ENCODE data around the gene FAM111A. TPM values are rescaled to one million over a fixed set of nuclear protein-coding genes. Genes with fewer than 3 reads are reported as not detected.

The FAM111A gene
- total RNA-seq, 2 experiments from 2014 or later = 154 to 167 TPM

GRCh38 chr11:59172345-59173079, 29.9 kb downstream of the FAM111A start:
- Mint-ChIP-seq H3K27ac (no peak overlapping the region), H3K9me3 (ENCODE audit: insufficient read depth) (no peaks in the 10 kb centered on the region), H3K36me3 (ENCODE audit: low read depth) (no peaks in the 10 kb centered on the region), H3K27me3 (ENCODE audit: low read depth) (peaks cover 23% of the 10 kb centered on the region), H3K4me1 (ENCODE audit: low read depth) (peaks cover 7% of the 10 kb centered on the region), H3K4me3 (peak overlapping the region; percentile 64)
- ChIA-PET CTCF (interaction anchor here (0.6 to 9.7 kb wide), 34 partner anchors 9 to 1131 kb away, joined by 3 to 113 read pairs (median 5); partner anchors contain the start of genes FAM111A and OR5A2), POLR2A (interaction anchor here (0.6 kb wide), 1 partner anchor 30 kb away, joined by 3 read pairs; the partner anchor contains the start of gene FAM111A)
- peak; percentile 27 for DNase-seq
- ATAC-seq = peak; percentile 32

- Mint-ChIP-seq H3K4me1 (ENCODE audit: low read depth) (peaks cover 7% of the 10 kb centered on the region), H3K27ac (no peak overlapping the region)
- POLR2A ChIA-PET = no interaction called here
Measured at GRCh38 chr11:59173080-59173963, 30.7 kb downstream of the FAM111A start.

GRCh38 chr11:59173964-59174663, 31.5 kb downstream of the FAM111A start:
- POLR2A ChIA-PET = interaction anchor here (0.9 kb wide), 1 partner anchor 32 kb away, joined by 3 read pairs; the partner anchor contains the start of gene FAM111A

More at GRCh38 chr11:59173080-59173963, 30.7 kb downstream of the FAM111A start:
- CTCF ChIA-PET = interaction anchor here (2.2 to 9.7 kb wide), 7 partner anchors 8 to 36 kb away, joined by 7 to 113 read pairs (median 16); no protein-coding TSS in a partner anchor
- Mint-ChIP-seq H3K36me3 (ENCODE audit: low read depth) (no peaks in the 10 kb centered on the region), H3K4me3 (peak overlapping the region; percentile 64), H3K27me3 (ENCODE audit: low read depth) (peaks cover 23% of the 10 kb centered on the region), H3K9me3 (ENCODE audit: insufficient read depth) (no peaks in the 10 kb centered on the region)
- ATAC-seq (no peak), DNase-seq (no peak)

DNA sequence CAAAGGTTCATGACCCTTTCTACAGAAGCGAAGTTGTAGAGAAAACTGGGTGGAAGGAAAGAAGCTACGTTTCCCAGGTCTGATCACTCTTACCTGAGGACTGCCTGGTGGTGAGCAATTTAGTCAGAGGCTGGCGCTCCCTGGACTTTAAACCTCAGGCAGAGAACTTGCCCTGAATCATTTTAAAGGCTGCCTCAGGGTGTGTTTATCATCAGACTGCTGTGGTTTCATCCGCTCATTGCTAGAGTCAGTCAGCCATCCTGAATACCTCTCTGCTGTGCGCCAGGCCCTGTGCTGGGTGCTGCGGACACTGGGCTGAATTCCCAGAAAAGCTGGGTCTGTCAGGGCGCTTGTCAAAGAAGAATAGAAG, 32.0 kb downstream of the FAM111A start:
- ATAC-seq (no peak), DNase-seq (no peak)
- Mint-ChIP-seq H3K4me3 (no peak overlapping the region), H3K36me3 (ENCODE audit: low read depth) (no peaks in the 10 kb centered on the region), H3K27me3 (ENCODE audit: low read depth) (peaks cover 25% of the 10 kb centered on the region), H3K4me1 (ENCODE audit: low read depth) (peaks cover 7% of the 10 kb centered on the region), H3K27ac (no peak overlapping the region), H3K9me3 (ENCODE audit: insufficient read depth) (no peaks in the 10 kb centered on the region)
- CTCF ChIA-PET = interaction anchor here (1.3 to 9.7 kb wide), 3 partner anchors 11 to 33 kb away, joined by 3 to 113 read pairs (median 7); no protein-coding TSS in a partner anchor
- POLR2A ChIA-PET = interaction anchor here (0.9 kb wide), 1 partner anchor 32 kb away, joined by 3 read pairs; the partner anchor contains the start of gene FAM111A

More at GRCh38 chr11:59173964-59174663, 31.5 kb downstream of the FAM111A start:
- DNase-seq (no peak), ATAC-seq (no peak)
- peaks cover 7% of the 10 kb centered on the region for H3K4me1 Mint-ChIP-seq (ENCODE audit: low read depth)
- H3K9me3 Mint-ChIP-seq (ENCODE audit: insufficient read depth) = no peaks in the 10 kb centered on the region
- no peak overlapping the region for H3K4me3 Mint-ChIP-seq
- H3K27ac Mint-ChIP-seq = no peak overlapping the region
- H3K27me3 Mint-ChIP-seq (ENCODE audit: low read depth) = peaks cover 25% of the 10 kb centered on the region
- CTCF ChIA-PET = interaction anchor here (1.3 to 9.7 kb wide), 3 partner anchors 12 to 33 kb away, joined by 3 to 113 read pairs (median 7); no protein-coding TSS in a partner anchor
- no peaks in the 10 kb centered on the region for H3K36me3 Mint-ChIP-seq (ENCODE audit: low read depth)

DNA sequence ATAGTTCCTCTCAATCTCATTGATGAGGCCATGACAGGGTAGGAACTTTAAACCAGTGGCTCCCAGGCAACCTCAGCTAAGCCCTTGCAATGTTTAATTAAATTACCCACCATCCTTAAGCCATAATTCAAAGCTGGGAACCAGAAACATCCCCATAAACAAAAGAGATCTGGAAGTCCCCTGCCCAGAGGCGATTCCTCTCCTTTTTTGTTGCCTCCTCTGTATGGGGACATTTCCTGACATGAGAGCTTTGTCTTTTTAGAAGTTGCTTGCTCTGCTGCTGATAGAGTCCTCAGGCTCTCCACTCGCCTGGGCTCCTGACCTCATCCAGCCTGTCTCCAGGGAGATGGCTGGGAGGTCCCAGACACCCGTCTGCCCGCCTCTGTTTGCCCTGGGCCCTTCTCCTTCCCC, 32.4 kb downstream of the FAM111A start:
- no peak for ATAC-seq
- no peak overlapping the region for H3K4me3 Mint-ChIP-seq

DNA sequence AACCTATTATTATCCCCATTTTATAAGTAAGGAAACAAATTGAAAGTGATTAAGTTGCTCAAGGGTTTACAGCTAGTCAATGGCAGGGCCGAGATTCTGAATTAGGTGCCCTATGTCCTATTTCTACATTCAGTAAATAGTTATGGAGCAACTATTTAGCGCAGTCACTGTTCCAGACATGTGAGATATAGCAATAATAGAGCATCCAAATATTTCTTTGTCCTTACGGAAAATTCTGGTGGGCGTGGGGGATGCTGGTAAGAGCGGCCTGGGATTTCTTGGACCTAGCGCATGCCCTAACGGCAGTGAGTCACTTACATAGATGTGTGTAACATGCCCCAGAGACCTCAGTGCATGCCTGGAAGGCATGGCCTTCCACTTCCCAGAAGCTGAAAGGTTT, 33.7 kb downstream of the FAM111A start:
- POLR2A ChIA-PET = no interaction called here
- peaks cover 25% of the 10 kb centered on the region for H3K27me3 Mint-ChIP-seq (ENCODE audit: low read depth)
- no peak overlapping the region for H3K27ac Mint-ChIP-seq
- no peak overlapping the region for H3K4me3 Mint-ChIP-seq
- H3K36me3 Mint-ChIP-seq (ENCODE audit: low read depth) = no peaks in the 10 kb centered on the region
- no peaks in the 10 kb centered on the region for H3K9me3 Mint-ChIP-seq (ENCODE audit: insufficient read depth)
- CTCF ChIA-PET = interaction anchor here (9.7 kb wide), 1 partner anchor 9 kb away, joined by 113 read pairs; no protein-coding TSS in a partner anchor
- DNase-seq (no peak), ATAC-seq (no peak)
- peaks cover 7% of the 10 kb centered on the region for H3K4me1 Mint-ChIP-seq (ENCODE audit: low read depth)

More for the DNA sequence above, 32.4 kb downstream of the FAM111A start:
- CTCF ChIA-PET = interaction anchor here (1.3 to 9.7 kb wide), 3 partner anchors 11 to 32 kb away, joined by 3 to 113 read pairs (median 7); no protein-coding TSS in a partner anchor
- no peak for DNase-seq
- H3K36me3 Mint-ChIP-seq (ENCODE audit: low read depth) = no peaks in the 10 kb centered on the region
- H3K9me3 Mint-ChIP-seq (ENCODE audit: insufficient read depth) = no peaks in the 10 kb centered on the region
- POLR2A ChIA-PET = no interaction called here
- H3K4me1 Mint-ChIP-seq (ENCODE audit: low read depth) = peaks cover 7% of the 10 kb centered on the region
- H3K27ac Mint-ChIP-seq = no peak overlapping the region
- H3K27me3 Mint-ChIP-seq (ENCODE audit: low read depth) = peaks cover 25% of the 10 kb centered on the region

GRCh38 chr11:59178402-59178801, 35.7 kb downstream of the FAM111A start:
- H3K9me3 Mint-ChIP-seq (ENCODE audit: insufficient read depth) = no peaks in the 10 kb centered on the region
- POLR2A ChIA-PET = no interaction called here

GRCh38 chr11:59179121-59179520, 36.5 kb downstream of the FAM111A start:
- POLR2A ChIA-PET = no interaction called here
- no peak for DNase-seq
- Mint-ChIP-seq H3K4me3 (no peak overlapping the region), H3K27me3 (ENCODE audit: low read depth) (peaks cover 14% of the 10 kb centered on the region), H3K27ac (no peak overlapping the region), H3K36me3 (ENCODE audit: low read depth) (no peaks in the 10 kb centered on the region), H3K4me1 (ENCODE audit: low read depth) (no peaks in the 10 kb centered on the region), H3K9me3 (ENCODE audit: insufficient read depth) (no peaks in the 10 kb centered on the region)
- no peak for ATAC-seq
- CTCF ChIA-PET = interaction anchor here (1.0 kb wide), 1 partner anchor 18 kb away, joined by 3 read pairs; no protein-coding TSS in a partner anchor

More at GRCh38 chr11:59178402-59178801, 35.7 kb downstream of the FAM111A start:
- DNase-seq (no peak), ATAC-seq (no peak)
- CTCF ChIA-PET = interaction anchor here (1.0 to 9.7 kb wide), 3 partner anchors 7 to 21 kb away, joined by 3 to 113 read pairs (median 4); no protein-coding TSS in a partner anchor
- no peaks in the 10 kb centered on the region for H3K4me1 Mint-ChIP-seq (ENCODE audit: low read depth)
- H3K4me3 Mint-ChIP-seq = no peak overlapping the region
- H3K36me3 Mint-ChIP-seq (ENCODE audit: low read depth) = no peaks in the 10 kb centered on the region
- H3K27me3 Mint-ChIP-seq (ENCODE audit: low read depth) = peaks cover 18% of the 10 kb centered on the region
- H3K27ac Mint-ChIP-seq = no peak overlapping the region

GRCh38 chr11:59180168-59180776, 37.6 kb downstream of the FAM111A start:
- ChIA-PET POLR2A (no interaction called here), CTCF (interaction anchor here (1.0 to 3.3 kb wide), 2 partner anchors 8 to 19 kb away, joined by 3 to 16 read pairs; partner anchors contain the start of gene DTX4)
- peaks cover 5% of the 10 kb centered on the region for H3K27me3 Mint-ChIP-seq (ENCODE audit: low read depth)
- no peaks in the 10 kb centered on the region for H3K9me3 Mint-ChIP-seq (ENCODE audit: insufficient read depth)
- H3K36me3 Mint-ChIP-seq (ENCODE audit: low read depth) = no peaks in the 10 kb centered on the region
- H3K27ac Mint-ChIP-seq = no peak overlapping the region
- no peaks in the 10 kb centered on the region for H3K4me1 Mint-ChIP-seq (ENCODE audit: low read depth)
- H3K4me3 Mint-ChIP-seq = no peak overlapping the region
- DNase-seq = no peak
- no peak for ATAC-seq

DNA sequence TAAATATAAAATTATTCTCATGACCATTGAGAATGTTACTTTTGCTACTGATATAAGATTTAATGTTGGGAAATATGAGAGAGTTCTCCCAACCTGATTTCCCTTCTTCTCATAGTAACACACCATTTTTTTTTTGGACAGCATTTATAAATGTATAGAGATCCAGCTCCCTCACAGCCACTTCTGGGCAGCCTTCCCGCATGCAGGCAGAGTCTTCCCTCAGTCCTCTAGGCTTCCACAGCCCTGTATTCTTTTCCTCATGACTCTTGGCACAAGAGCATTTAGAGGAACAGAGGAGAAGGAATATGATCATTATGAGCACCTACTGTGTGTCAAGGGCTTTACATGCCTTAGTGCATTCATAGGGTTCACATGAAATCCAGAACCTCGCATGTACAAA, 38.3 kb downstream of the FAM111A start:
- no peak for ATAC-seq
- peaks cover 3% of the 10 kb centered on the region for H3K27me3 Mint-ChIP-seq (ENCODE audit: low read depth)
- CTCF ChIA-PET = interaction anchor here (3.3 kb wide), 1 partner anchor 9 kb away, joined by 16 read pairs; the partner anchor contains the start of gene DTX4
- no peaks in the 10 kb centered on the region for H3K4me1 Mint-ChIP-seq (ENCODE audit: low read depth)
- no peaks in the 10 kb centered on the region for H3K36me3 Mint-ChIP-seq (ENCODE audit: low read depth)
- H3K9me3 Mint-ChIP-seq (ENCODE audit: insufficient read depth) = no peaks in the 10 kb centered on the region
- POLR2A ChIA-PET = no interaction called here
- H3K4me3 Mint-ChIP-seq = no peak overlapping the region
- DNase-seq = no peak
- no peak overlapping the region for H3K27ac Mint-ChIP-seq
